IPS-18c (cell line): ENCODE measurements around the gene AGBL1.
"Not testable (repeated sequence)": the region's sequence is repeated elsewhere in the genome, so short reads cannot be mapped to it uniquely, and the experiment has no call there.

Experiments used
- H3K4me3 ChIP-seq: 2 replicates; pipeline ENCODE4 v1.7.0; 2013; ENCODE audit warnings: low read depth, mild to moderate bottlenecking, low read length, moderate library complexity; ENCODE audit not compliant: insufficient read depth
- H3K9me3 ChIP-seq: one replicate; pipeline ENCODE4 v1.6.1; 2013; ENCODE audit warnings: mild to moderate bottlenecking, low read length, moderate library complexity; ENCODE audit not compliant: control insufficient read depth, insufficient read depth

Gene AGBL1

DNA sequence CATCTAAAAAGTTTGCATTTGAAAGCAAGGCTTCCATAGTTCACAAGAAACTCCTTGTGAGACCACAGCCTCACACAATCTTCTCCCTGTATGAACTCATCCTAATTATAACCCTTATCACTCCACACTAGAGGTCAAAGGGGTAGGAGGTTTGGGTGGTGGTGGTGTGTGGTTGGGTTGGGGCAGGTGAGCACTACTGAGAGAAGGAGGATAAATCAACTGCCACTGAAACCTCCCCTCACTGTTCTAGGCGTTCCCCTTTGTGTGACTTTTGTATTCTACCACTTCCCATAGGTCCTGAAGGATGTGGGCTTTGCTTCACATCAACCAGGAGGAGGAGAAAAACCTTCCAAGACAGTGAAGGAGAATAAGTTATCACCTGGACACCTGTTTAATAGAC, 6.4 kb upstream of the AGBL1 start:
- H3K4me3 ChIP-seq = no peak overlapping the region
- peaks cover 3% of the 10 kb centered on the region for H3K9me3 ChIP-seq

DNA sequence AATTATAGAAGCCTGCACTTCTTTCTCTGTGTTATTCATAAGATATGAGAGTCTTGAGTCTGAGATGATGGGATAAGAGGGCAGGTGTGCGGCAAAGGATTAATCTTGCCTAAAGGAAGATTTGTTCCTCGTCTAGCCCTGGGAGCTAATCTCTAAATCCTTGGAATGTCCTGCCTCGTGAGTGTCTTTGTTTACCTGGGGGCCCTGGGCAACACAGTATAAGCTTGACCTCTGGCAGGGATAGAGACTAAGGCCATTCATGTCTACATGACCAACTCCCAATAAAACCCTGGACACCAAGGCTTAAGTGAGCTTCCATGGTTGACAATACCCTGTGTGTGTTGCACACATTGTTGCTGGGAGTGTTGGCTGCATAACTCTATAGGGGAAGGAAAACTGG, 3.2 kb upstream of the AGBL1 start:
- no peak overlapping the region for H3K4me3 ChIP-seq
- peaks cover 3% of the 10 kb centered on the region for H3K9me3 ChIP-seq

DNA sequence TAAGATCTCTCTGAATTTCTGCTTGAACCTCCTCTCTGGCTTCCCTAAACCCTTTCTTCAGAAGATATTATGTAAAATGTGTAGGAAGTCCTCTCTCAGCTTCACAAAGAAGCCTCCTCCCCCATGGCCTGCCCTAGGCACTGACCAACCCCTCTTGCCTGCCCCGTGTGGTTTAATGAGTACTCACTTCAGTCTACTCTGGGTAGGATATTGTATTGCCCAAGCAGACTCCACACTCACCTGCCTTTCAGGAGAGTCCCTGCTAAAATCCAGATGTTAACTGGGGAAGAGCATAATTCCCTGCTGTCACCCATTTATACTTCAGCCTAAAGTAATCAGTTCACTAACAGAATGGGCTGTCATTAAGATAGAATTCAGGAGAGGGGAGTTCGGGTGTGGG, 2.6 kb upstream of the AGBL1 start:
- Histone ChIP-seq H3K4me3 (no peak overlapping the region), H3K9me3 (peaks cover 3% of the 10 kb centered on the region)

DNA sequence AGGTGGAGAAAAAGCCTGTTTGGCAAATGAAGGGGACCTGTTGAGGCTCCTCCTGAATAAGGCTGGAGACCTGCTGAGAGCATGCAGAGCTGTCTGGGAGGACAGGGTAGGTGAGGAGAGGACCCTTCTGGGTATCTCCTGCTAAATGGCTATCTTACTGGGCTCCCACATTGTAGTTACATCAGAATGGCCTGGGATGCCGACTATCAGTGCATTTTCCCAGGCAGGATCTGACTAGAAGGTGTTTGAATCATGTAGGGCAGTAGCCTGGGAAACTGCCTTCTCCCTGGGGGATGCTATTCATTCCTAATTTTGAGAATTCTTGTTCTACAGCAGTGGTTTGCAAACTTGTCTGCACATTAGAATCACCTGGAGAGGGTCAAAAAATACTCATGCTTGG, 631 bp downstream of the AGBL1 start:
- H3K4me3 ChIP-seq = no peak overlapping the region
- peaks cover 3% of the 10 kb centered on the region for H3K9me3 ChIP-seq

DNA sequence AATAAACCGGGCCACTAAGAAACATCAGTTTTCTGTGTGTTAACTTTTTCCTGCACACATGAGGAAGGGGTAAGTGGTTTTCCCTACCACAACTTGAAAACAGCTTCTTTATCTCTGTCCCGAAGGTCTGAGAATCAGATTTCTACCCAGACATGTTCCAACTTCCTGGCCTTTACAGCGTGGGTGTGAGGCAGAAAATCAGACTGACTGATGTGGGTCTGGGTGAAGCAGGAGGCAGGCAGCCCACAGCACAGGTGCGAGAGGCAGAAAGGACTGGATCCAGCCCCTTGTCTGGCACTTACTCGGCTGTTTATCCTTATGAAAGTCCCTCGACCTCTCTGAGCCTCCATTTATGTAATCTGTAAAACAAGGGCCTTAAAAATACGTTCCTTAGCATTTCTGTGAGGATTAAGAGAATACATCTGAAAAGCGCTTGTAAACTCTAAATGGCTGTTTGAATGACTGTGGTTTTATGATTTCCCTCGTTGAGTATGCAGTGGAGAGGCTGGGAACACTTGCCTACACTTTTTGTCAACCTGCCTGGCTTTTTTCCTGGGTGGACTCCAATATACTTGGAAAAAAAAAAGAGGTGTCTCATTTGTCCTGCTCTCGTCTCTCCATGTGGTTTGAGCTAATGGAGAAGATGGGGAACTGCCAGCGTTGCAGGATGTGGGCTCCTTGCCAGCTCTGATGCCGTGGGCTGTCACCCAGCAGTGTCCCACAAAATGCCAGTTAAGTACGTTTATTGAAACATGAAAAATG, 3.1 kb downstream of the AGBL1 start:
- Histone ChIP-seq H3K4me3 (no peak overlapping the region), H3K9me3 (peaks cover 3% of the 10 kb centered on the region)

DNA sequence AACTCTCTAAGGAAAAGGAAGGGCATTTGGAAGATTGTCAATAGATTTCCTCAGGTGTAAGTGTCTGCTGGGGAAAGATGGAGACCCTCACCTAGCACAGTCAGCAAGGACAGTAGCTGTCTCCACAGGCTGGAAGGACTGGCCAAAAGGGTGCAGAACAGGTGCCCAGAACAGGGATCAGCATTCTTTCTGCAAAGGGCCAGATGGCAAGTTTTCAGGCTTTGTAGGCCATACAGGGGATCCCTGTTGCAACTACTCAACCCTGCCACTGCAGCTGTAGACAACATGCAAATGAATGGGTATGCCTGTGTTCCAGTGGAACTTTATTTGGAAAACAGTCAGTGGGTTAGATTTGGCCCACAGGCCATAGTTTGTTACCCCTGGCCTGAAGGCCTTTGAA, 8.1 kb downstream of the AGBL1 start:
- no peak overlapping the region for H3K4me3 ChIP-seq
- no peaks in the 10 kb centered on the region for H3K9me3 ChIP-seq

DNA sequence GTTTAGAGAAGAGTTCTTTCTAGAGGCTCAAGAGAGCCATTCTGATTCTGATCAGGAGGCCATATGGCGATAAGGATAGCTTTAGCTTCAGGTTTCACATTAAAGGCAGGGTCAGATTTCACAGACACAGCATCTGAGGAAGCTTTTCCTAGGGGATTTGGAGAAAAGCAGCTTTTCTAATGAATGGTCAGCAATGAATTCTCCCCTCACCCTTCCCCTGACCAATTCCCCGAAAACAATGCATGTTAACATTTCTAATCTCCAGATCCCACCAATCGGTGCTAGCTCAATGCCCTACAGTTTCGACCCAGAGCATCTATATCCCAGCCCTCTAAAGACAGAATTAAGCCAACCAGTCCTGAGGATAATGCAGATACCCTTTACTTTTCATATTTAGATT, 9.8 kb downstream of the AGBL1 start:
- no peak overlapping the region for H3K4me3 ChIP-seq

DNA sequence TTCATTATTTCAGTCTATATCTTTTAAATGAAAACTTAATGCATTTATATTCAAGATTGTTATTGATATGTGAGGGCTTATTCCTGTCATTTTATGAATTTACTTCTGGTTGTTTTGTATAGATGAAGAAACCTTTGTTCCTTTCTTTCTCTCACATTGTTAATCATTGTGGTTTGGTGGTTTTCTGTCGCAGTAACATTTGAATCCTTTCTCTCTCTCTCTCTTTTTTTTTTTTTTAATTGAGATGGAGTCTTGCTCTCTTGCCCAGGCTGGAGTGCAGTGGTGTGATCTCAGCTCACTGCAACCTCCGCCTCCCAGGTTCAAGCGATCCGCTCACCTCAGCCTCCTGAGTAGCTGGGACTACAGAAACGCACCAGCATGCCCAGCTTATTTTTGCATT, 22.1 kb downstream of the AGBL1 start:
- Histone ChIP-seq H3K9me3 (no peaks in the 10 kb centered on the region), H3K4me3 (no peak overlapping the region)

More for the DNA sequence above, 9.8 kb downstream of the AGBL1 start:
- H3K9me3 ChIP-seq = no peaks in the 10 kb centered on the region

DNA sequence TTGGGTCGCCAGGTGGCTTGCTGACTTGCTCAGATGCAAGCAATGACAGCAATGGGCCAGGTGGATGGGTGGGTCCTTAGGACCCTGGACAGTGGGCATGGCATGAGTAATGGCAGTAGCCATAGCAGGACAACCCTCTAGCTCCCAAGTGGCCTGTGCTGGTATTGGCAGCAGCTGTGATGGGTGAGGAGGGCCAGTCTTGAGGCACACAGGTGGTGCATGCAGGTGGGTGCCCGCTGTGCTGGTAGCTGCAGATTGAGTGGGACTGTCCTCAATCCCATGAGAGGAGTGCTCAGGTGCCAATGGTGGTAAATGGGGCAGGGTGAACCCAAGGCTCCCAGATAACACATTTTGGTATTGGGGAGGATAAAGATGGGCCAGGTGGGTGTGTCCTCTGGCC, 24.2 kb downstream of the AGBL1 start:
- Histone ChIP-seq H3K9me3 (no peaks in the 10 kb centered on the region), H3K4me3 (no peak overlapping the region)

DNA sequence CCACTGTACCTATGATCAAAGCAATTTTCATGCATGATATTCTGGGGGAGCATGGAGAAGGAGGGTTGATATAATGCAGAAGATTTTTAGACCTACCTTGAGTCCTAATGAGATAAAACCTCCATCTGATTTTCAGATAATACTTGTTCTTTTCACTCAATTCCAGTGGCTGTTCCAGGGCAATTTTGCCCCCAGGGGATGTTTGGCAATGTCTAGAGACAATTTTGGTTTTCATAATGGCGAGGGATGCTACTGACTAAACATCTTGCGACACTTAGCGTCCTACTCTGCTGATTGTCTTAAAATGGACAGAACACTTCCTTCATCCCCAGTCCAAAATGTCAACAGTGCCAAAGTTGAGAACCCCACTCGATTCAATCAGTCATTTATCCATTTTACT, 26.6 kb downstream of the AGBL1 start:
- H3K9me3 ChIP-seq = no peaks in the 10 kb centered on the region
- no peak overlapping the region for H3K4me3 ChIP-seq

DNA sequence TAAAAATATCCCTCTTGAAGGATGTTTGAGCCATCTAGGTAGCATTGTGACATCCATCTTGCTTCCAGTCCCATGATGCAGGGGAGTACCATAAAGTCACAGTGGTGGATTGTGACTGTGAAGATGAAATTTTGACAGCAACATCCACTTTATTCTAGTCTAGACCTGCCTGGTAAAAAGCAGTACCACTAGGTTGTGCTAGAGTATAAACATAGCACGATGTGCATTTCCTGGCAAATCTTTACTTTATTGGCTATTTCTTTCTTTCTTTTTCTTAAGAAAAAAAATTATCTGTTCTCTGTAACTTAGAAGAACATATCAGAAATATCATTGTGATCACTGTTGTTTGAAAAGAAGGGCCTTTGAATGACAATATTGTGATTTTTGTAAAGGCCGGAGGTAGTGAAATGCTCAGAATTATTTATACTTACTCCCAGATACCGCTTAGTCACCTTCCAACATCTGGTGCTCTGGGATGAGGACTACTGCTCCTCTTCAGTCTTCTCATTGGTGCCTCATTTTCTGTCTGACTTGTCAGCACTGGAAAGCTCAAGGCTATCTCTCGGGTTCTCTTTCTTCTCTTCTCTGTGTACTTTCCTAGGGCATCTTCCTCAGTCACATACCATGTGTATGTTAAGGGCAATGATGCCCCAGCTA, 35.6 kb downstream of the AGBL1 start:
- H3K4me3 ChIP-seq = no peak overlapping the region
- H3K9me3 ChIP-seq = no peaks in the 10 kb centered on the region

DNA sequence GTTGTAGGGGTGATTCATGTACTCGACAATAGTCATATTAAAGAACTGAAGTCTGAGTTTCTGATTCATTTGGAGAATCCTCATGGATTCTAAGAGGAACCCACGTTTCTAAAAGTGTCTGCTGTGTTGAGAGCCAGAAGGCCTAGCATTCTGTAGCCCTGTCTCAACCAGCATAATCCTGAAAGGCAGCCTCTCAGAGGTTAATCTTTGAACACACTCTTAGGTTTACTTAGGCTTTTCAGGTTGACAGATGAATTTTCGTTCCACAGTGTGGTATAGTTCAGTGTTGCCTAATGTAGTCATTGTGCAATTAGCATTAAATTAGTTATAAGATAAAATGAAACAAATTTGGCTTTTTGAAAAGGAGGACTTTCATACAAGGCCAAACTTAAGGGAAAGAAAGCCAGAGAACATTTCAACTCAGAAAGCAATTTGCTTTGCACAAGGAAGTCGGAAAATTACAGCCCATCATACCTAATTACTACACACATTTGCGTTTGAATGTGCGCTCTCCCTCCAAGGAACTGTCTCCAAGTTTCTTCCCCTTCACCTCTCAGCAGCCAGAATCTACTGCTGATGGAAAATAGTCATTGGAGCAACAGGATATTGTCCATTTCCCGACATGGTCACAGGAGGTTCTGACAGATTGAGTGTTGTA, 42.0 kb downstream of the AGBL1 start:
- Histone ChIP-seq H3K4me3 (no peak overlapping the region), H3K9me3 (no peaks in the 10 kb centered on the region)

DNA sequence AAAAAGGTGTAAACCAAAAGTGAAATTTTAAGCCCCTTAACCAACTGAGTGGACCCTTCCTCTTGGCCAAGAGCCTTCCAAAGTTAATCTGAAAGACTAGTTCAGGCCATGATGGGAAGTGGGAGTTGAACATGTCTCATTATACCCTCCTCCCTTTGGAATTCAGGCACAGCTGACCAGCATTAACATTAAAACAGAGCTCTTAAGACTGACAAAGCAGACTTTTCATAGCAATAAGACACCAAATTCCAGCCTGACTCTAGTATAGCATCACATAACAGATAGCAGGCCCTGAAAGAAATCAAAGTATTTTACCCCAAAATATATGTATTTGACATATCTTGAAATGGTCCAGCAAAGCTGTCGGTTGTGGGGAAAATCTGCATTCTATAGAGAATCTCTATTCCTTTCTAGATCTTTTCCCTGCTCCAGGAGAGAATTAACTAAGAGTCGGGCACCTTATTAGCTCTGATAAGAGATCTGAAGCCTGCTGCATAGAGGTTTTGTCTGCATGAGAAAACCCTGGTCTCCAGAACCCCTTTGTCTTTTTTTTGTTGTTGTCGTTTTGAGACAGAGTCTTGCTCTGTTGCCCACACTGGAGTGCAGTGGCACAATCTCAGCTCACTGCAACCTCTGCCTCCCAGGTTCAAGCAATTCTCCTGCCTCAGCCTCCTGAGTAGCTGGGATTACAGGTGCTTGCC, 43.2 kb downstream of the AGBL1 start:
- not testable (repeated sequence) for H3K9me3 ChIP-seq, H3K4me3 ChIP-seq

DNA sequence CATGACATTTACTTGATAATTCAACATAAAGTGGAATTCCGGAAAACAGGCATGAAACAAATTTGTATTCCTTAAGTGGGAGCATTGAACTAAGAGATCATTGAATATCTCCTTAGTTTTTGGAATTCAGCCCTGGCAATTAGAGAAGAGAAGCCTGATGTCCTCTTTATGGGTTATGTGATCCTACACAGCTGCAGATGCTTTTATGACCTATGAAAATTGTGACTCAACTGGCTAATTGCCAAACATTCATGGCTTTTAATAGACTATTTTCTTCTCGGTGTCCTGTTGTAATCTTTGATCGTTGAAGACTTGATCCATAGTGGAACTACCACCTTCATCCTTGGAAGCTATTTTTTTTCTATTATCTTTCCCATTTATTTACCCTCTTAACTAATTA, 46.1 kb downstream of the AGBL1 start:
- Histone ChIP-seq H3K9me3 (no peaks in the 10 kb centered on the region), H3K4me3 (no peak overlapping the region)

DNA sequence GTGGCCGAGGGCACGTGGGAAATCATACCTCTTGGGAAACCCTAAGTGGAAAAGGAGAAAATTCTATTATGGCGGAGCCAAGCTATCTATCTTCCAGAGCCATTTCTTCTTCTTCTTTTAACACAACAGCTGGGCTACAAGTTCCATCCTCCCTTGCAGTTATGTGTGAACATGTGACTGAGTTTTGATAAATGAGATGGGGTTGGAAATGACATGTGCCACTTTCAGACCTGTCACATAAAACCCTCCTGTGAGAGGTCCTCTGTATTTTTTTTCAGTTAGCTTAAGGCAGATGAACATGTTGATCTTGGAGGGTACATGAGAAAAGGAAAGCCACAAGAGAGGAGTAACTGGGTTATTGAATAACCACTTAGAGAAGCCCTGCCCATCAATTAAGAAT, 47.9 kb downstream of the AGBL1 start:
- Histone ChIP-seq H3K9me3 (no peaks in the 10 kb centered on the region), H3K4me3 (no peak overlapping the region)

DNA sequence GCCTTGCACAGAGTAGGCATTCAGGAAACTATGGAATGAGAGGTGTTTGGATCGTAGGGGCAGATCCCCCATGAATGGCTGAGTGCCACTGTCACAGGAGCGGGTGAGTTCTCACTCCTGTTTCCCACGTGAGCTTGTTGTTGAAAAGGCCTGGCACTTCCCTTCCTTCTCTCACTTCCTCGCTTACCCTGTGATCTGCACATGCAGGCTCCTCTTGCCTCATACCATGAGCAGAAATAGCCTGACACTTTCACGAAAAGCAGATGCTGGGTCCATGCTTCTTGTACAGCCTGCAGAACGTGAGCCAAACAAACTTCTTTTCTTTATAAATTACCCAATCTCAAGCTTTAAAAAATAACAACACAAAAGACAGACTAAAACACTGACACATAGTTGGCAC, 55.4 kb downstream of the AGBL1 start:
- Histone ChIP-seq H3K9me3 (no peaks in the 10 kb centered on the region), H3K4me3 (no peak overlapping the region)

DNA sequence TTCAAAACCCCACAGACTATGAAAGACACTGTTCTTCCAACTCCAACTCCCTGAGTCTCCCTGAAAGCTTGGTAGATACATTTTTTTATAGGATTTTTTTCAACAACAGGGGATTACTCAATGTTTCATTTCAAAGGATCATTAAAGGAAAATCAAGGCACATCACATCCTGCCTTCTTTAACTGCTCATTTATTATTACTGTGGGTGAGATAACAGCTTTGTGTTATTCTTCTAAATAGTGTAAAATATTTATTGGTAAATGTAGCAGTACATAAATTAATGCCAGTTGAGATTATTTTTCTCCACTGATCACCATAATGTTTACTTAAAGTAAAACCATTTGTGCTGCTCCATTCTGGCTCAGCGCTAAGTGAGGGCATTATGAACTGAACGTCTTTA, 57.2 kb downstream of the AGBL1 start:
- Histone ChIP-seq H3K4me3 (no peak overlapping the region), H3K9me3 (no peaks in the 10 kb centered on the region)

DNA sequence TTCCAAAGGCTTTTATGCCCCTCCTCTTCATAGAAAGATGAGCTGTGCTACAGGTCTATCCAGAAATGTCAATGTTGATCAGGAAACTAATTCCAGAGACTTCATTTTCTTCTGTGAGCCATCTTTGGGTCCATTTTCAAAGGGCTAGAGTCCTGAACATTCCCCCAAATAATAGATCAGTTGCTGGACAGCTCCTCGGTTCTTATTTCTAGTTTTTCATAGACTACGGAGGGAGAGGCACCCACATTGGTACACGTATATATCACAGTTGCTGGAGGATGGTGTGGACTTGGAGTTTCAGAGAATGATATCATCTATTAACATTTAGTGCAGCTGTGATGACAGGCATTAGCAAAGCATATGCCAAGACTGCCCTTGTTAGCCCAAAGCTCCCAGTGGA, 59.1 kb downstream of the AGBL1 start:
- H3K9me3 ChIP-seq = no peaks in the 10 kb centered on the region

More for the DNA sequence above, 59.1 kb downstream of the AGBL1 start:
- H3K4me3 ChIP-seq = no peak overlapping the region
